ENCODE measurements around the gene IL4I1. TPM values are rescaled to one million over a fixed set of nuclear protein-coding genes. Genes with fewer than 3 reads are reported as not detected.

IL4I1 gene
- total RNA-seq, 1 donor from 2014 or later, result not detected

GRCh38 chr19:49877020-49877878, 19.4 kb downstream of the IL4I1 start, which contains the start of the genes AKT1S1 and TBC1D17:
AKT1S1 (minus strand) TSS chr19:49877355; CDS start chr19:49873295, 4,060 bp downstream.
TBC1D17 (plus strand) TSS chr19:49877702; CDS start chr19:49877724, 22 bp downstream.
- intact Hi-C loops (cut with DNase I), result loop anchor here (5.0 kb wide), 1 partner anchor 110 kb away; the partner anchor contains the start of gene AP2A1
- peak; percentile 96 to 97 for TF ChIP-seq POLR2AphosphoS5 (IDR thresholded peaks at IDR 0.05; ENCODE audit: insufficient read depth in 1 of 2, low read depth in 1 of 2)
- TF ChIP-seq, protein P1, sequence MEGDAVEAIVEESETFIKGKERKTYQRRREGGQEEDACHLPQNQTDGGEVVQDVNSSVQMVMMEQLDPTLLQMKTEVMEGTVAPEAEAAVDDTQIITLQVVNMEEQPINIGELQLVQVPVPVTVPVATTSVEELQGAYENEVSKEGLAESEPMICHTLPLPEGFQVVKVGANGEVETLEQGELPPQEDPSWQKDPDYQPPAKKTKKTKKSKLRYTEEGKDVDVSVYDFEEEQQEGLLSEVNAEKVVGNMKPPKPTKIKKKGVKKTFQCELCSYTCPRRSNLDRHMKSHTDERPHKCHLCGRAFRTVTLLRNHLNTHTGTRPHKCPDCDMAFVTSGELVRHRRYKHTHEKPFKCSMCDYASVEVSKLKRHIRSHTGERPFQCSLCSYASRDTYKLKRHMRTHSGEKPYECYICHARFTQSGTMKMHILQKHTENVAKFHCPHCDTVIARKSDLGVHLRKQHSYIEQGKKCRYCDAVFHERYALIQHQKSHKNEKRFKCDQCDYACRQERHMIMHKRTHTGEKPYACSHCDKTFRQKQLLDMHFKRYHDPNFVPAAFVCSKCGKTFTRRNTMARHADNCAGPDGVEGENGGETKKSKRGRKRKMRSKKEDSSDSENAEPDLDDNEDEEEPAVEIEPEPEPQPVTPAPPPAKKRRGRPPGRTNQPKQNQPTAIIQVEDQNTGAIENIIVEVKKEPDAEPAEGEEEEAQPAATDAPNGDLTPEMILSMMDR (IDR thresholded peaks at IDR 0.05), result no peak
- TF ChIP-seq POLR2A (IDR thresholded peaks at IDR 0.05), result peak in 1 of 2 donors; percentile 79
- Histone ChIP-seq H3K4me3 (peak within 1 kb of the TSS; percentile 80 to 98), H3K36me3 (peaks cover 0 to 34% of the 10 kb centered on the region in 2 donors), H3K27ac (peak within 1 kb of the TSS; percentile 99), H3K4me1 (peaks cover 32% of the 10 kb centered on the region), H3K9me3 (no peaks in the 10 kb centered on the region), H3K27me3 (no peaks in the 10 kb centered on the region)
- DNase-seq (ENCODE audit: extremely low spot score in 2 of 2), result peak; percentile 100

GRCh38 chr19:49876422-49877019, 20.2 kb downstream of the IL4I1 start:
- TF ChIP-seq POLR2A (IDR thresholded peaks at IDR 0.05) (peak in 1 of 2 donors; percentile 1), POLR2AphosphoS5 (IDR thresholded peaks at IDR 0.05; ENCODE audit: insufficient read depth in 1 of 2, low read depth in 1 of 2) (peak; percentile 34 to 74)
- TF ChIP-seq, protein P1 (IDR thresholded peaks at IDR 0.05), result no peak

DNA sequence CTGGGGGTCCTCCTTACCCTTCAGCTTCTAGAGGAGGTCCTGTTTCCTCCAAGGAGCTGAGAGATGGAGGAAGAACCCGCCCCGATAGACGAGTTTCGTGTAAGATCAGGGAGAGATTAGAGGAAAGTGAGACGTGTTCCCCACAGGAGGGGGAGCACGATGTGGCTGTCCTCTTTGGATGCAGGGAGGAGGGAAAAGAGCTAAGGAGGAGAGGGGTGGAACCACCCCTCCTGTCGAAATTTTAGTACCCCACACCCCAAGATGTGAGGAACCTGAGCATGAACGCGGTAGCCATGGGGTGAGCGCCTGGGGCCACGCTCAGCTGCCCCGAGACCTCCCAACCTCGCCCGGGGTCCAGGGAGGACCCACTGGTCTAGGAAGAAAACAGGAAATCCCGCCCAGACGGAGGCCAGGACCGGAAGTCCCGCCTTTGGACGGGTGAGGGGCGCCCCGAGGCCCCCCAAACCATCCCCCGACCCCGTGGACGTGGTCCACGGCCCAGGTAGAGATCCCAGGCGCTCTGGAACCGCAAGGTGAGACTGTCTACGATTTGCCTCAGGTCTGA, 20.7 kb downstream of the IL4I1 start:
- Histone ChIP-seq H3K36me3 (peaks cover 0 to 21% of the 10 kb centered on the region in 2 donors), H3K9me3 (no peaks in the 10 kb centered on the region), H3K4me3 (peak overlapping the region; percentile 80 to 98), H3K27me3 (no peaks in the 10 kb centered on the region), H3K4me1 (peaks cover 34% of the 10 kb centered on the region), H3K27ac (peak overlapping the region; percentile 99)
- TF ChIP-seq, protein P1 (IDR thresholded peaks at IDR 0.05), result no peak
- TF ChIP-seq POLR2A (IDR thresholded peaks at IDR 0.05), result peak in 1 of 2 donors; percentile 4
- TF ChIP-seq POLR2AphosphoS5 (IDR thresholded peaks at IDR 0.05; ENCODE audit: insufficient read depth in 1 of 2, low read depth in 1 of 2), result peak in 1 of 2 donors; percentile 36
- peak in 1 of 2 donors; percentile 94 for DNase-seq (ENCODE audit: extremely low spot score in 2 of 2)
- intact Hi-C loops (cut with DNase I), result loop anchor here (5.0 kb wide), 1 partner anchor 109 kb away; the partner anchor contains the start of gene AP2A1

More at GRCh38 chr19:49876422-49877019, 20.2 kb downstream of the IL4I1 start:
- H3K4me1 ChIP-seq, result peaks cover 32% of the 10 kb centered on the region
- H3K4me3 ChIP-seq, result peak overlapping the region; percentile 80 to 98
- H3K27me3 ChIP-seq, result no peaks in the 10 kb centered on the region
- peak overlapping the region; percentile 99 for H3K27ac ChIP-seq
- DNase-seq (ENCODE audit: extremely low spot score in 2 of 2), result peak in 1 of 2 donors; percentile 99
- H3K9me3 ChIP-seq, result no peaks in the 10 kb centered on the region
- intact Hi-C loops (cut with DNase I), result loop anchor here (5.0 kb wide), 1 partner anchor 109 kb away; the partner anchor contains the start of gene AP2A1
- peaks cover 0 to 27% of the 10 kb centered on the region in 2 donors for H3K36me3 ChIP-seq

DNA sequence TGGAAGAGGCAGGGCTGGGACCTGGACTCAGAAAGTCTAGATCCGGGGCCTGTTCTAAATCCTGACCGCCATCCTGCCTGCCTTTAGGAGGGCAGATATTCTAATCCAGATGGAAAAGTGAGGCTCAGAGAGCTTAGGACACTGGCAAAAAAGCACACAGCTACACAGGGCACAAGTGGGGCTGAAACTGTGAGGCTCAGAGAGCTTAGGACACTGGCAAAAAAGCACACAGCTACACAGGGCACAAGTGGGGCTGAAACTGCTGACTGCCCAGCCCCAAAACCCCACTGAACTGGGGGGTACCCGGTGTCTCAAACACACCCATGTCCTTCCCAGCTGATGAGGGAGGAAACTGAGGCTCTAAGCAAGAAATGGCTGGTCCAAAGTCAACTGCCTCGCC, 21.5 kb downstream of the IL4I1 start:
- intact Hi-C loops (cut with DNase I), result loop anchor here (5.0 kb wide), 1 partner anchor 108 kb away; the partner anchor contains the start of gene AP2A1
- H3K36me3 ChIP-seq, result peaks cover 0 to 14% of the 10 kb centered on the region in 2 donors
- H3K4me1 ChIP-seq, result peaks cover 41% of the 10 kb centered on the region
- H3K9me3 ChIP-seq, result no peaks in the 10 kb centered on the region
- no peak for DNase-seq (ENCODE audit: extremely low spot score in 2 of 2)
- TF ChIP-seq, protein P1 (IDR thresholded peaks at IDR 0.05), result no peak
- TF ChIP-seq POLR2AphosphoS5 (IDR thresholded peaks at IDR 0.05; ENCODE audit: insufficient read depth in 1 of 2, low read depth in 1 of 2) (no peak), POLR2A (IDR thresholded peaks at IDR 0.05) (no peak)
- peak overlapping the region; percentile 99 for H3K27ac ChIP-seq
- H3K4me3 ChIP-seq, result peak overlapping the region; percentile 80 to 98
- H3K27me3 ChIP-seq, result no peaks in the 10 kb centered on the region
